GM23338 (cell line): ENCODE data around the gene CSDE1. TPM values are rescaled to one million over a fixed set of nuclear protein-coding genes. Genes with fewer than 3 reads are reported as not detected.

Source experiments
- ATAC-seq: fragments of 200-7000 bp; cut with Tn5 transposase; 3 replicates; pipeline ENCODE4 v1.9.1; 2020
- DNase-seq: peaks from one replicate; pipeline ENCODE4 v3.0.0-alpha.2; 2015; ENCODE audit warnings: low spot score
- H2AFZ ChIP-seq: fragments of 200-600 bp; sonication (generic); 2 replicates; pipeline ENCODE4 v1.8.0; 2016; ENCODE audit warnings: antibody characterized with exemption, mild to moderate bottlenecking, moderate library complexity
- H3F3A ChIP-seq: fragments of 200-600 bp; sonication (generic); replicated peaks from 2 replicates; pipeline ENCODE4 v1.8.0; 2017; ENCODE audit warnings: antibody characterized with exemption, mixed run types, low read depth
- H3K27ac ChIP-seq: fragments of 200-600 bp; sonication (generic); 2 replicates; pipeline ENCODE4 v1.6.1; 2016; ENCODE audit warnings: low read depth
- H3K27me3 ChIP-seq: fragments of 200-600 bp; sonication (generic); 2 replicates; pipeline ENCODE4 v1.8.0; 2016; ENCODE audit warnings: mild to moderate bottlenecking, mixed run types, moderate library complexity; ENCODE audit not compliant: insufficient read depth
- H3K36me3 ChIP-seq: fragments of 200-600 bp; sonication (generic); 2 replicates; pipeline ENCODE4 v1.8.0; 2016; ENCODE audit warnings: mild to moderate bottlenecking; ENCODE audit not compliant: insufficient read depth
- H3K4me1 ChIP-seq: fragments of 200-600 bp; sonication (generic); 2 replicates; pipeline ENCODE4 v1.8.0; 2016; ENCODE audit warnings: mild to moderate bottlenecking, moderate library complexity; ENCODE audit not compliant: insufficient read depth
- H3K4me2 ChIP-seq: fragments of 200-600 bp; sonication (generic); 2 replicates; pipeline ENCODE4 v1.7.1; 2017; ENCODE audit warnings: mixed run types
- H3K4me3 ChIP-seq: fragments of 200-600 bp; sonication (generic); 2 replicates; pipeline ENCODE4 v1.6.1; 2016; ENCODE audit warnings: mixed run types
- H3K79me2 ChIP-seq: fragments of 200-600 bp; sonication (generic); replicated peaks from 2 replicates; pipeline ENCODE4 v1.8.0; 2017; ENCODE audit warnings: mild to moderate bottlenecking; ENCODE audit not compliant: insufficient read depth
- H3K9me2 ChIP-seq: fragments of 200-600 bp; sonication (generic); 2 replicates; pipeline ENCODE4 v1.8.0; 2017; ENCODE audit not compliant: insufficient read depth
- H4K20me1 ChIP-seq: fragments of 200-600 bp; sonication (generic); replicated peaks from 2 replicates; pipeline ENCODE4 v1.8.0; 2017; ENCODE audit warnings: mild to moderate bottlenecking; ENCODE audit not compliant: insufficient read depth
- H3K27ac Mint-ChIP-seq: 2 replicates; pipeline ENCODE4 v1.8.0; 2020; ENCODE audit warnings: inconsistent platforms, mild to moderate bottlenecking, moderate library complexity, mixed read lengths
- H3K27me3 Mint-ChIP-seq: 3 replicates; pipeline ENCODE4 v1.8.0; 2022; ENCODE audit warnings: low read depth, mild to moderate bottlenecking, moderate library complexity, mixed read lengths, inconsistent platforms; ENCODE audit not compliant: insufficient read depth, poor library complexity
- H3K36me3 Mint-ChIP-seq: 3 replicates; pipeline ENCODE4 v1.8.0; 2021; ENCODE audit warnings: low read depth, mild to moderate bottlenecking, inconsistent platforms, moderate library complexity, mixed read lengths
- H3K4me1 Mint-ChIP-seq: 3 replicates; pipeline ENCODE4 v1.8.0; 2020; ENCODE audit warnings: mild to moderate bottlenecking, inconsistent platforms, mixed read lengths
- H3K4me3 Mint-ChIP-seq: 3 replicates; pipeline ENCODE4 v1.8.0; 2021; ENCODE audit warnings: moderate library complexity, mild to moderate bottlenecking, inconsistent platforms, mixed read lengths
- H3K9me3 Mint-ChIP-seq: 3 replicates; pipeline ENCODE4 v1.8.0; 2020; ENCODE audit warnings: moderate library complexity, mild to moderate bottlenecking, inconsistent platforms, mixed read lengths
- CREB1 ChIP-seq: fragments of 250-450 bp; sonication (Bioruptor Pico); IDR thresholded peaks from 2 replicates; pipeline ENCODE4 v1.5.0; 2020; ENCODE audit warnings: low read depth, mild to moderate bottlenecking, moderate library complexity
- ETS1 ChIP-seq: IDR thresholded peaks from 2 replicates; pipeline ENCODE4 v1.6.1; 2016; ENCODE audit warnings: antibody characterized with exemption
- EZH2 ChIP-seq: fragments of 200-600 bp; sonication (generic); IDR thresholded peaks from one replicate; pipeline ENCODE4 v1.8.0; 2017; ENCODE audit warnings: antibody characterized with exemption, mild to moderate bottlenecking, low read depth; ENCODE audit not compliant: unreplicated experiment
- EZH2phosphoT487 ChIP-seq: fragments of 200-600 bp; sonication (generic); IDR thresholded peaks from one replicate; pipeline ENCODE4 v1.8.1; 2018; ENCODE audit warnings: antibody characterized with exemption; ENCODE audit not compliant: unreplicated experiment
- JUNB ChIP-seq: IDR thresholded peaks from one replicate; pipeline ENCODE4 v1.6.1; 2016; ENCODE audit warnings: antibody characterized with exemption; ENCODE audit not compliant: unreplicated experiment
- NANOG ChIP-seq: IDR thresholded peaks from 2 replicates; pipeline ENCODE4 v1.6.1; 2016; ENCODE audit warnings: antibody characterized with exemption, borderline replicate concordance
- POLR2AphosphoS5 ChIP-seq: IDR thresholded peaks from 2 replicates; pipeline ENCODE4 v1.6.1; 2016; ENCODE audit warnings: antibody characterized with exemption, low read depth
- REST ChIP-seq: IDR thresholded peaks from one replicate; pipeline ENCODE4 v1.6.1; 2018; ENCODE audit warnings: antibody characterized with exemption; ENCODE audit not compliant: unreplicated experiment
- STAT1 ChIP-seq: IDR thresholded peaks from one replicate; pipeline ENCODE4 v1.6.1; 2016; ENCODE audit warnings: antibody characterized with exemption; ENCODE audit not compliant: unreplicated experiment
- ZNF331 ChIP-seq: fragments of 250-450 bp; sonication (Bioruptor Pico); IDR thresholded peaks from 2 replicates; pipeline ENCODE4 v1.5.0; 2020; ENCODE audit warnings: low read depth, mild to moderate bottlenecking, moderate library complexity
- ZNF462 ChIP-seq: fragments of 250-450 bp; sonication (Bioruptor Pico); IDR thresholded peaks from 2 replicates; pipeline ENCODE4 v1.5.0; 2020; ENCODE audit warnings: mild to moderate bottlenecking, moderate library complexity
- polyA plus RNA-seq: library from polyadenylated mRNA; unstranded; fragments of >200 nt; fragmentation: Nextera tagmentation; extraction: Ambion mirVana; gene quantifications from 2 replicates; pipeline ENCODE4 v1.2.1, GENCODE V29; 2016
- total RNA-seq: library from RNA; depleted of rRNA; stranded (reverse); fragments of >200 nt; shearing (Covaris generic); gene quantifications from 2 replicates; pipeline ENCODE4 v1.2.3, GENCODE V29; 2014

CSDE1 gene
- total and polyA plus RNA-seq, 2 experiments from 2014 or later, result 214 to 1,054 TPM

GRCh38 chr1:114703242-114703641, 54.5 kb downstream of the CSDE1 start:
- no peaks in the 10 kb centered on the region for H3F3A ChIP-seq
- TF ChIP-seq ZNF331 (CRISPR knock-in tag) (no peak), POLR2AphosphoS5 (no peak), EZH2phosphoT487 (no peak), STAT1 (no peak), ZNF462 (CRISPR knock-in tag) (no peak), ETS1 (no peak), JUNB (no peak), NANOG (no peak), REST (no peak), CREB1 (CRISPR knock-in tag) (no peak), EZH2 (no peak)
- no peak overlapping the region for H2AFZ ChIP-seq
- no peak overlapping the region for H3K4me3 Mint-ChIP-seq
- no peak overlapping the region for H3K27ac Mint-ChIP-seq
- no peaks in the 10 kb centered on the region for H3K9me3 Mint-ChIP-seq
- H3K36me3 Mint-ChIP-seq, result peaks cover 15% of the 10 kb centered on the region
- no peak for ATAC-seq
- H3K27me3 ChIP-seq, result no peaks in the 10 kb centered on the region
- H3K4me3 ChIP-seq, result no peak overlapping the region
- H3K27ac ChIP-seq, result no peak overlapping the region
- no peaks in the 10 kb centered on the region for H3K9me2 ChIP-seq
- peaks cover 16% of the 10 kb centered on the region for H3K36me3 ChIP-seq
- no peak overlapping the region for H3K4me2 ChIP-seq
- H3K4me1 ChIP-seq, result no peaks in the 10 kb centered on the region
- no peaks in the 10 kb centered on the region for H4K20me1 ChIP-seq
- H3K79me2 ChIP-seq, result no peaks in the 10 kb centered on the region
- DNase-seq, result no peak
- H3K4me1 Mint-ChIP-seq, result no peaks in the 10 kb centered on the region
- H3K27me3 Mint-ChIP-seq, result peaks cover 2% of the 10 kb centered on the region
